HK-2 (cell line): ENCODE measurements around the gene TRUB2.
A peak's percentile ranks its signal among the peaks of the same experiment; 100 is the strongest.

Source experiments
- DNase-seq: peaks from one replicate; pipeline ENCODE4 v3.0.0-alpha.2; 2018; ENCODE audit not compliant: unreplicated experiment

Gene TRUB2

GRCh38 chr9:128322404-128323211 is at the start of gene TRUB2, which contains the start of gene COQ4:
TRUB2 (minus strand) TSS chr9:128322447; CDS start chr9:128322408, 39 bp downstream.
COQ4 (plus strand) TSS chr9:128322839; CDS start chr9:128322859, 20 bp downstream.
- DNase-seq: peak; percentile 90

DNA sequence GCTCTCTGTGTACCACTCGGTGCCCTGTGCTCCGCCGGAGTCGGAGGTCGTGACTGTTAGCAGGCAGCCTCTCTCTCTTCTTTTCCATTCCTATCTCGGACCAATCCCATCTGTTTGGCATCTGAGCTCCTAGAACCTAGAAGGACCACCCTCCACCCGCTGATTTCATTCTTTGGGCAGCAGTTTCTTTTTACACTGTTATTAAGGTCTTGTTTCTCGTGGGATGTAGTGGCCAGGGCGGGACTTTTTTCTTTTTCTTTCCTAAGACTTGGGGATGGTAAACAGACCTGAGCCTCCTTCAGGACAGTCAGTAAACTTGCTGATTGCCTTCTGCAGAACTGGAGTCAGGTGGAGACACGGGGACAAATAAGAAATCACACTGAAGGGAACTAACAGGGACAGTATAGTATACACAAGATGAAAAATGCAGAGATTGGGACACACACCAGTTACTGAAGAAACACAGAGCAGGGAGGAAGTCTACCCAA is 49.4 kb upstream of the TRUB2 start:
- no peak for DNase-seq

DNA sequence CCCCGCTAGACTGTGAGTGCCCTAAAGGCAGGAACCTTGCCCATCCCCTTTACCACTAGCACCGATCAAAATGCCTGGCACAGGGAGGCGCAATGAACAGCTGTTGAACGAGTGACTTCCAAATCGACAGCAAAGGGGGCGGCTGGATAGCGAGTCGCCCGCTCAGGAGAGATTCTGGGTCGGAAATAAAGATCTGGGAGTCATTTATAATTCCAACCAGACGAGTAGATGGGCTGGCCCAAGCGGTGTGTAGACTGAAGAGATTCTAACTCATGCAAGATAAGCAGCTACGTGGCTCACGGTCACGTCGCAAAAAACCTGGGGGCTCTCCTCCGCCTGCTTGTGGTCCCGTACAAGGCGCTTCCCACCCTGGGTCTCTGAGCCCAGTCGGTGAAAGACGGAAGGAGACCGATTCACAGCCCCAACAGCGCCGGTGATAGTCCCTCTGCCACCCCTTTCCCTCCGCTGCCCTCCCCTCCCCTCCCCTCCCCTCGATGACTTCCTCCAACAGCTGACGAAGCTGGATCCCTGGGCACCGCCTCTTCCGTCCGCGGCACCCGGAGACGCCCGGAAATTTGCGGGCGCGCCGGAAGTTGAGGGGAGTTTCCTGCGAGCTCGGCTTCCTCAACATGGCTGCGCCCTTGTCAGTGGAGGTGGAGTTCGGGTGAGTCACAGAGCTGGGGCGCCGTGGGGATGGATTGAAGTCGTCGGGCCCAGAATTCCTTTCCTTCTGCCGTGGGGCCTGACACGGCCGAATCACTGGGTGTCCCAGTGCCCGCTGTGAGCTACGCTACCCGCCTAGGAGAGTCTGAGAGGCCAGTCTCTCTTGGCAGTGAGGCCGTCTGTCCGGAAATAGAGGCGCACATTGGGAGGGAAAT is 48.7 kb upstream of the TRUB2 start, which contains the start of gene URM1:
Gene URM1, plus strand, starts transcription at position 623 of the 878 bp plus-strand sequence. Its CDS starts 7 bp downstream, at position 630.
- DNase-seq: peak; percentile 97

- DNase-seq: peak; percentile 20
These were observed 48.1 kb upstream of the TRUB2 start for GRCh38 chr9:128370367-128370751.

GRCh38 chr9:128369024-128369706 is 46.9 kb upstream of the TRUB2 start:
- no peak for DNase-seq

DNA sequence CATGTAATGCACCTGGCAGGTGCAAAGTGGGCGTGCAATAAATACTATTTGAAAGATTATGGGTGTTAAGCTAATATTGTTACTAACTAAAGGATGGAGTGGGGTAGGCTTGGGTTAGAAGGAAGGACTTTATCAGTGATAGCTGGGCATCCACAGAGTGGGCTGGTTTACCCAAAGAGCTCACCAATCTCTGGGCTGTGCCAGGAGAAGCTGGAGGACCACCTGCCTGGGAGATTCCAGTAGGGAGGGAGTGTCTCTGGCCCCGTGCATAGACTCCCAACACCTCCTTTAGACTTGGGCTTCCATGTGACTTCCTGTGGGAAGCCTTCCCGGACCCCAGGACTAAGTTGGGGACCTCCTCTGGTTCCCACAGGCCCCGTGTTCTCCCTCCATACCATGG is 43.3 kb upstream of the TRUB2 start:
- DNase-seq: no peak

DNA sequence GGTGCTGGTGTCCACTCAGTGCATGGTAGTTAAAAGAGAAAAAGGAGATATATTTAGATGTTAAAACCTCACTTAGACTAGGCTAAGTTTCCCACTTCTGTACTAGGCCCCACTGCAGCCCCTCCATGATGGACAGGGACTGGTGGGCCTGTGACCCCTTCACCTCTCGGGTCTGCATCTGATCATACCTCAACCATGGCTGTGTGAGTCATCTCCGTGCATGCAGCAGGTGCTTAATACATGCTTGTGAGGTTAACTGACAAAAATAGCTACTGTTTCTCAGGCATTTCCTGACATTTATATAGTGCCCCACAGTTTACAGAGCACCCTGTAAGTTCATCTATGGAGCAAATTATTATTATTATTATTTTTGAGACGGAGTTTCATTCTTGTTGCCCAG is 40.5 kb upstream of the TRUB2 start:
- no peak for DNase-seq

GRCh38 chr9:128361986-128362646 is 39.9 kb upstream of the TRUB2 start:
- peak; percentile 82 for DNase-seq

DNA sequence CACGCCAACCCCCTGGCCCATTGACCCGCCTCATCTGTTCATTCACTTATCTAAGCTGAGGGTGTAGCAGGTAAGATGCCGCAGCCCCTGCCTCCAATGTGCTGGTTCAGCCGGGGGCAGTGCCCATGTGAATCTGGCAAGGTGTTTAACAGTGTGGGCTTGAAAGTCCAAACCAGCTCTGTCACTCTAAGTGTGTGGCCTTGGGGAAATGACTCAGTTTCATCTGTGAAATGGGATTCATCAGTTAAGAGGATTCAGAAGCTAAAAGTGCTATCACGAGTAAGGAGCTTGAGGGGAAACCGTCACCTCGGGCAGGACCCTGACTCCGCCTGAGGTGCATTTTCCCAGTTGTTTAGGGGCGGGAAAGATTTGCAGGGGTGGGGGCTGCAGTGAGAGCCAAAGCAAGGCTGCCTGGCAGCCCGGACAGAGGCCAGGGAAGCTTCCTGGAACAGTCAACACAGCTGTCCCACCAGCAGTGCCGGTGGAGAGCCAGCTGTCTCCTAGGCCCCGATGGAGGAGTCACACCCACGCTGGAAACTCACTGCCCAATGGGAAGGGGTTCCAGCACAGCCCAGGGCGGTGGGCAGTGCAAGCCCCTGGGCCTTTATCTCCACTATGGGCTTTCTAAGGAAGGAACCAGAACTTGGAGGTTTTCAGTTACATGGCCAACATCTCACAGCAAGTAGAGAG is 39.2 kb upstream of the TRUB2 start:
- no peak for DNase-seq

DNA sequence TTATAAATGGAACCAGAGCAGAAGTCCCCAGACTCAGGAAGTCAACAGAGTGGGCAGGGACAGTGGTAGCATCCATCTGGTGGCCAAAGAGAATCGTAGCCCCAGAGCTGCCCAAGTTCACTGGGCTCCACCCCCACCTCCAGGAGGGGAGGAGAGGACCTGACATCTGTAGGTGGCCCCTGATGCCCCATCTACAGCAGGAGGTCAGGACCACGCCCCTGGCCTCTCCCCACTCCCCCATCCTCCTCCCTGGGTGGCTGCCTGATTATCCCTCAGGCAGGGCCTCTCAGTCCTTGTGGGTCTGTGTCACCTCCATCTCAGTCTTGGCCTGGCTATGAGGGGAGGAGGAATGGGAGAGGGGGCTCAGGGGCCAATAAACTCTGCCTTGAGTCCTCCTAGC is 38.6 kb upstream of the TRUB2 start:
- DNase-seq: no peak

- no peak for DNase-seq
These were observed 36.6 kb upstream of the TRUB2 start for GRCh38 chr9:128358861-128359260.

DNA sequence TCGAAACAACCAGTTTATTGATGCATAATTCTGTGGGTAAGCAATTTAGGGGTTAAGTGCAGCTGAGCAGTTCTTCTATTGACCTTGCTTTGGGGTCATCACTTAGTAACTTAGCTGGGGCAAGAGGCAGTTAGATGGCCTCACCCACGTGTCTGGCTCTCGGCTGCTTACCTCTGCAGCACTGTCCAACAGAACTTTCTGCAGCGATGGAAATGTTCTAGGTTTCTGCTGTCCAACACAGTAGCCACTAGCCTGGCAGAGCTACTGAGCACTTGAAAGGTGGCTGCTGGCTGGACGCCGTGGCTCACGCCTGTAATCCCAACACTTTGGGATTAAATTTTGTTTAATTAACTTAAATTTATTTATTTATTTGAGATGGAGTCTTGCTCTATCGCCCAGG is 35.8 kb upstream of the TRUB2 start:
- no peak for DNase-seq

DNA sequence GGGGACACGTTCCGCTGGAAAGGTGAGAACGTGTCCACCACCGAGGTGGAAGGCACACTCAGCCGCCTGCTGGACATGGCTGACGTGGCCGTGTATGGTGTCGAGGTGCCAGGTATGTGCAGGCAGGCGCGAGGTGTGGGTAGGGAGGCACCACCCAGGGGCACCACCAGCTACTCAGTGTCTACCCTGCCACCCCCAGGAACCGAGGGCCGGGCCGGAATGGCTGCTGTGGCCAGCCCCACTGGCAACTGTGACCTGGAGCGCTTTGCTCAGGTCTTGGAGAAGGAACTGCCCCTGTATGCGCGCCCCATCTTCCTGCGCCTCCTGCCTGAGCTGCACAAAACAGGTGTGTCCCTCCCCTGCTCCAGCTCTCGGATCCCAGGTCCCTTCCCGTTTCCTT is 33.2 kb upstream of the TRUB2 start:
- DNase-seq: no peak

DNA sequence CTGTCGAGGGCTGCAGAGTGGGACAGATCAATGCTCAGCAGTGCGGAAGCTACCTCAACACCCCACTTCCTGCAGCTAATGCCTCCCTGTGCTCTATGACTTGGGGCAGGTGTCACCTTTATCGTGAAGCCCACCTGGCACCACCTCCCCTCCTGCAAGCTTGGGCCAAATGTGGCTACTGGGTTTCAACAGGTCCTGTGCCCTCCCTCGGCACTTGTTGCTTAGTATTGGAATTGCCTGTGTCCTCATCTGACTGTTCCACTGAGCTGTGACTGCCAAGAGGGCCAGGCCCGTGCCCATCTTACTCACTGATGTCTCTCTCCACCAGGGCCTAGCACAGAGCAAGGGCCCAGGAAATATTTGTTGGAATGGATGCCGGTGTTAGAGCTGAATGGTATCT is 27.5 kb upstream of the TRUB2 start:
- DNase-seq: no peak

GRCh38 chr9:128349125-128349524 is 26.9 kb upstream of the TRUB2 start:
- DNase-seq: no peak

- DNase-seq: no peak
These were observed 22.8 kb upstream of the TRUB2 start for GRCh38 chr9:128344931-128345605.

DNA sequence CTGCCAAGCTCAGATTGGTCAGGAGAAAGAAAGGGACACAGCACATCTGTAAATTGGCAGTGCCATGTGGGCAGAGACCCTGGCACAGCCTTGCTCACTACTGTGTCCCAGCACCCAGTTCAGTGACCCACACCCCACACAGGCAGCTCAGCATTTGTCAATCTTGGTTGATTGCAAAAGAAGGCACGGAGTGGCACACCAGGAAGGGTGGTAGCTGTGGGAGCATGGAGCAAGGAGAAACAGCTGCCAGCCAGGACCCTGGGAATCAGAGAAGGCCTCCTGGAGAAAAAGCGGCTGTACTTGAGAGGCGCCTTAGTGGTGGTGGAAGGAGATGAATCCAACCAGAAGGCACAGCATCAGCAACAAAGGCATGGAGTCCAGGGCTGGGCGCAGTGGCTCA is 21.6 kb upstream of the TRUB2 start:
- DNase-seq: no peak

GRCh38 chr9:128342971-128343680 is 20.9 kb upstream of the TRUB2 start:
- no peak for DNase-seq

GRCh38 chr9:128341435-128341849 is 19.2 kb upstream of the TRUB2 start:
- DNase-seq: peak; percentile 75
